ENCODE data around the gene OSTC.

DNA sequence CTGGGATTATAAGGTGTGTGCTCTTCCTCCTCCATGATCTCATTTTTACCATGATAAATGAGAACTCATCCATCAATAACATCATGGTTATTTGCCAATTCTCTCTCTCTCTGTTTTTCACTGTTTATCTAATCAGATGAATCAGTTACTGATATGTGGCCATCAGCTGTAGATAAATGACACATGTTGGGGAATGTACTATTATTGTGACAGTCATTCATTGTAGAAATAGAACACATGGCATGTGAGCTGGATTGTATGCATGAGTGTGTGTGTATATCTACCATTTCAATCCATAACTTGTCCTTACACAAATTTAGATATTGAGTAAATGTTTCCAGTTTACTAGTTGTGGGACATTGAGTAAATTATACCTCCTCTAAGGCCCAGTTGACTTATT, 53.0 kb downstream of the OSTC start:
- TF ChIP-seq, protein P1, sequence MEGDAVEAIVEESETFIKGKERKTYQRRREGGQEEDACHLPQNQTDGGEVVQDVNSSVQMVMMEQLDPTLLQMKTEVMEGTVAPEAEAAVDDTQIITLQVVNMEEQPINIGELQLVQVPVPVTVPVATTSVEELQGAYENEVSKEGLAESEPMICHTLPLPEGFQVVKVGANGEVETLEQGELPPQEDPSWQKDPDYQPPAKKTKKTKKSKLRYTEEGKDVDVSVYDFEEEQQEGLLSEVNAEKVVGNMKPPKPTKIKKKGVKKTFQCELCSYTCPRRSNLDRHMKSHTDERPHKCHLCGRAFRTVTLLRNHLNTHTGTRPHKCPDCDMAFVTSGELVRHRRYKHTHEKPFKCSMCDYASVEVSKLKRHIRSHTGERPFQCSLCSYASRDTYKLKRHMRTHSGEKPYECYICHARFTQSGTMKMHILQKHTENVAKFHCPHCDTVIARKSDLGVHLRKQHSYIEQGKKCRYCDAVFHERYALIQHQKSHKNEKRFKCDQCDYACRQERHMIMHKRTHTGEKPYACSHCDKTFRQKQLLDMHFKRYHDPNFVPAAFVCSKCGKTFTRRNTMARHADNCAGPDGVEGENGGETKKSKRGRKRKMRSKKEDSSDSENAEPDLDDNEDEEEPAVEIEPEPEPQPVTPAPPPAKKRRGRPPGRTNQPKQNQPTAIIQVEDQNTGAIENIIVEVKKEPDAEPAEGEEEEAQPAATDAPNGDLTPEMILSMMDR (IDR thresholded peaks at IDR 0.05): no peak
- no peak for TF ChIP-seq POLR2A (IDR thresholded peaks at IDR 0.05)

Data from Peyer's patch (tissue), 4 donors.